HG02970 (cell line): ENCODE data around the gene PLEKHA5.

Experiments
- ATAC-seq: cut with Tn5 transposase; IDR thresholded peaks from one replicate; pipeline ENCODE4 v1.9.1; 2021; ENCODE audit warnings: mild to moderate bottlenecking, moderate library complexity, moderate number of reproducible peaks; ENCODE audit not compliant: unreplicated experiment, low FRiP score

PLEKHA5 gene

DNA sequence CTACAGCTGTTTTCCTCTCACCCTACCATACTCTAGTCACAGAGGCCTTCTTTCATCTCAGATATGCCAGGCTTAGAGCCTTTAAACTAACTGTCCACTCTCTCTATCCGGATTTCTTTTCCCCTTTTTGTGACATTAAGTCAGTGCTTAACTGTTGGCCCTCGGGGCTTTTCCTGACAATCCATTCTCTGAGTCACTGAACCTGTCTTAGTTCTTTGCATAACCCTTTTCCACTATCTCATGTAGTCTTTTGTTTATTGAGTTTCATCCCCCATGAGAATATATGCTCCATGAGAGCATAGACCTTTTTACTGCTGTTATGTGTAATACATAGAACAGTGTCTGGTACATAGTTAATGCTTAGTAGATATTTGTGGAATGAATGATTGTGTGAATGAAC lies 68.7 kb downstream of the PLEKHA5 start:
- ATAC-seq, result no peak

DNA sequence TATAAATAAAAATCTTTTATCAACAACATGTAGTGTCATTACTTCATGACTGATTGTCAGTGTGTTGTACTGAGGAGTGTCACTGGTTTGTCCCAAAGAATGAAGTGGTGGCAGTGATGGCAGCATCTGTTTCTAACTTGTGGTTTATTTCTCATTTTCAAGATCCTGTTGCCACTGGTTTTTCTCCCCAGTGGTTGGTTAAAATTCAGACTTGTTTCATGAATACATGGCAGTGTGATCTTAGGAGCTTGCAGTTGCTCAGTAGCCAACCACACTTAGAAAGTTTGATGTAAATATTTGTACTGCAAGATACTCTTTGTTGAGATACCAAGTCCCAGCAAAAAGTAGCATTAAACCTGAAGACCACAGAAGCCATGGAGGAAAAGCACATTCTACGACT lies 69.8 kb downstream of the PLEKHA5 start:
- ATAC-seq, result no peak

DNA sequence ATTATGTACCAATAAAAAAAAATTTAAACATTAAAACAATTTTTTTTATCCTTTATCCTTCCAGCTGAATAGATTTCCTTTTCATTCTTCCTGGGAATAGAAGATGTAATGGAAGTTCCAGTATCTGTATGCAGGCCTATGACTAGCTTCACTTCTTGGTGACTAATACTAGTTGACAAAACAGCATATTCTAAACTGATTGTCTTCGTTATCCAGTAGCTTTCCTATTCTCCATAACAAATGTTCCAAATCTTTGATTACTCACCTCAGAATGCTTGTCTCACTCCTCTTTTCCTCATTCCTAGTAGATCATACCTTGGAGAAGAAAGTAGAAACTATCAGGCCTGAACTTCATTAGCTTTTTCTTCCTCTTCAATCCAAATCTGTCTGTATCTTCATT lies 70.7 kb downstream of the PLEKHA5 start:
- no peak for ATAC-seq

DNA sequence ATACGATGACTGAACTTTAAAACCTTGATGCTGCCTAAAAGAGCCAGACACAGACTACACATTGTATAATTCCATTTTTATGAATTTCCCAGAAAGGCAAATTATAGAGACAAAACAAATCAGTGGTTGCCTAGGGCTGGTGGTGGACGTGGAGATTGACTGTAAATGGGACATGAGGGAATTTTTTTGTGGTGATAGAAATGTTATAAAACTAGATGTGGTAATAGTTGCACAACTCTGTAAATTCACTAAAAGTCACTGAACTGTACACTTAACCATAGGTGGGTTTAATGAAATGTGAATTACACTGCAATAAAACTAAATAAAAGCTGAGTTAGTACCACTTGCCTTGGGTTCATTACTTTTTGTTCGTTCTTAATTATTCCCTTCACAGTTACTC lies 72.1 kb downstream of the PLEKHA5 start:
- ATAC-seq, result no peak

DNA sequence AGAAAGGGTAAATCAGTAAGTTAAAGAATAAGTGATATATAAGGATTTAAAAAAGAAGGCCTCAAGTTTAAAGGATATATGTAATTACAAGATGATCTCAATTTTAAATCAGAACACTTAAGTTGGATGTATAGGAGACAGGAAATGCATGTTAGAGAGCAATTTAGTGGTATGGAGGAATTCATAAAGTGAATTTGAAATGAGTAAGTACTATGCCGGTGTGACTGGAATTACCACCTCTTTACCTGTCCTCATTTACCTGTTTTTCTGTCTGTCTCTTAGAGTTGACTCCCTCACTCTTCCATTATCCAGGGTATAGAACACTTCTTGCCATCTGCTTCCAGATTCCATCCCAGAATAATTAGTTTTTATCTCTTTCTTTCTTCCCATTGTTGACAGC lies 73.5 kb downstream of the PLEKHA5 start:
- no peak for ATAC-seq

DNA sequence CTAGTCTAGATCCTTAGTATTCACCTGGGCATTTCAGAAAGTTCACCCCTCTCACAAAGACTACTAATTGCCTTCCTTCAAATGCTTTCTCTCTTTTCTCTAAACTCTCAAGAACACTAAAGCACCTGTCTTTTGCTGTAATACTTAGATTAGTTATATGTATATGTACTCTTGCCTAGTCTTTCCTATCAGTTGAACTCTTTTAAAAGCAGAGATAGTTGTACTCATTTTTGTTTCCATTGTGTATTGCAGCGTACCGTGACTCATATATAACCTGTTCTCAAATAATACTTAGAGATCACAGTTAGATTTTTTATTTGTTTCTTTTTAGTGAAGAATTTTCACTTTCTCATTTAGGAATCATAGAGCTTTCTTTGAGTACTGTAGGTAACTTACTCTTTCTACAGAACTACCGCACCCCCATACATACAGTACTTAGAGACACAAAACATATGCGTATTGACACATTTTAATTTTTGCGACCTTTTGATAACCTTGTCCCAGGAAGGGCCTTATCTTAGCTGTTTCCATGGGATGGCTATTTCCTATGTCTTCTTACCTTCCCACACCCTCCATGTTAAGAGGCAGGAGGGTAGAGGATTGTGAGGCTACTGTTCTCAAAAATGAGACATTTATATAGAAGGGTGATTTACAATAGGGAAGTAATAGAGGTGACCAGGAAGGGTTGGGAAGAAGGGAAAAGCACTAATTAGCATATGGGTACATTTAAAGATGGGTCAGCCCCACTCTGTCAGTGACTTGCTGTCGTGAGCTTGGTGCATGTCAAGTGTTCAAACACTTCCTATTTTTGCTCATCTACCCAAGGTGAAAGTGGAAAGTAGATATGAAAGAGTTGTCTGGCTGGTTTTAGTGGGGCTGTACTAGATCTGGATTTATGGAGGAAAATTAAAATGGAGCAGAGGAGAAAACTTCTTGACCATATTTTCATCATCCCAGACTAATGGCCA lies 74.3 kb downstream of the PLEKHA5 start:
- ATAC-seq, result no peak

DNA sequence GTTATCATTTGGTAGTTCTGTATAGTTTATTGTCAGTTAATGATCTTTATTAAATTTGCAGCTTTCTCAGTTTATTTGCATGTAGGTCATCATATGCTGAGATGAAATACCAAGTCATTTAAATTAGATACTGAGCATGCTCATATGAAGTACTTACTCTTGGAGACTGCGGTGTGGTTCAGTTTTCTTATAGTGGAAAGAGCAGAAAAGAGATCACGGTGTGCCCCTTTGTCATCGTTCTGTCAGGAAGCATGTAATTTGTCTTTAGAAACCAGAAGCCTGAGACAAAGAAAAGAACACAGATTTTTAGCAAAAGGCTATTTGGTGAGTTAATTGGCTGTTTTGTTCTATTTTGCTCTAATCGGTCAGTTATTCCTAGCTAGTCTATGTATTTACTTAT lies 75.6 kb downstream of the PLEKHA5 start:
- no peak for ATAC-seq

DNA sequence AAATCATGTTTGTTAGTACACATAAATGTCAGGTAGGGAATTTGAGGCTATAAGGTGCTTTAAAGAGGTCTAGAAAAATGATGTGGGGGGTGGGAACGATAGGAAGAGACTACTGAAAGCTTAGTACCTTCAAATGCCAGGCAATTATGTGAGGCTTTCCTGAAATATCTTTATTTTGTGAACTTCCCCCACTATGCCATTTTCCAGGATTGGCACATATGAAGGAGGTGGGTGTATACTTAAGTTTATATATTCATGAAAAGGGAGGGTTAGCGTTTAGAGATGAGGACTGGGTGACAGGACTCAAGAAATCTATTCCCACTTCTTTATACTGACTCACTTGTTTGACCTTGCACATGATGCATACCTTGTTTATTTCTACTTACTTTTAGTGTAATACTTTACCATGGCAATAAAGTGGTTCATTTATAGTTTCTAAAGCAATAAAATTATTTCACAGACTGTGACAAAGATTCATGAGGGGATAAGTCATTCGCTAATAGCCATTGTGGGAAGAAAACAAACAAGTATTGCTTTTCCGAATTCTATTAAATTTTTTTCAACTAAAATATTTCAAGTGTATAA lies 77.1 kb downstream of the PLEKHA5 start:
- no peak for ATAC-seq

DNA sequence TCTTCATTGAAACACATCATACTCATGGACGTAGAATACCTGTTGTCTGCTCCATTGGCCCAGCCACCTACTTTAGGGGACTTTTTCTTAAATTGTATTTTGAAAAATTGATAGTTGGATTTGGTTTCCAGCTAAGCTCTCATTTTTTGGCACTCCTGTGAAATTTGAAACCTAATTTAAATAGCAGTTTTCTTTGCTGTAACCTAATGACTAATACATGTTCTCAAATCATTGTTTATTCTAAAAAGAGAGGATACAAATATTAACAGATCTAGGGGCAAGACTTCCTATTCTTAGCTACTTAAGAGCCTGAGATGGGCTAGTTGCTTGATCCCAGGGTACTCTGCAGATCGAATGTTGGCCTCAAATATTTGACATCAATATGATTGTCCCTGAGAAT lies 78.9 kb downstream of the PLEKHA5 start:
- no peak for ATAC-seq

DNA sequence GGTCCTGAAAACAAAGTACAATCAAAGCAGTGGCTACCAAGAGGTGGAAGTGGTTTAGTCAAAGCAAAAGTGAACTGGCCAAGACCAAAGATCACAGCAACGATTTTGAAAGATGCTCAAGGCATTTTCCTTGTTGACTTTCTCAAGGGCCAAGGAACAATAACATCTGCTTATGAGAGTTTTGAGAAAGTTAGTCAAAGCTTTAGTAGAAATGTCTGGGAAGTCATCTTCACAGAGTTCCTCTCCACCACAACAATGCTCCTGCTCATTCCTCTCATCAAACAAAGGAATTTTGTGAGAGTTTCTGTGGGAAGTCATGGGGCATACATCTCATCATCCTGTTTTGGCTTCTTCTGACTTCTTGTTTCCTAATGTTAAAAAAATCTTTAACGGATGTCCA lies 80.1 kb downstream of the PLEKHA5 start:
- ATAC-seq, result no peak

DNA sequence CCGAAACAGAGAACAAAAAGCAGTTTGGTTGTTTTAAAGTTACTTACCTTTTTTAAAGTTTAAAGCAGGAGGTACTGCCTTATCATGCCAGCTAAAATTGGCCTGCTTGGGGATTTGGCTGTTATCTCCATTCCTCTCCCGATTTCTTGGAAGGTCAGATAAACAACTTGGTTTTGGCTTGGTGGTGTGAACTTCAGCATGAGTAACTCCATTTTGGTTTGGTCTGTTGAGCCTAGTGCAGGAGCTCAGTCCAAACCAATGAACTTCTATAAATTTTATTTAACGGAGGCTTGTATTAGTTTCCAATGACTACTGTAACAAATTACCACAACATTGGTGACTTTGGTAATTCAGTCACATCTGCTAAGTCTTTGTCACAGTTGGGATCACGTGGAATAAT lies 82.3 kb downstream of the PLEKHA5 start:
- ATAC-seq, result no peak

DNA sequence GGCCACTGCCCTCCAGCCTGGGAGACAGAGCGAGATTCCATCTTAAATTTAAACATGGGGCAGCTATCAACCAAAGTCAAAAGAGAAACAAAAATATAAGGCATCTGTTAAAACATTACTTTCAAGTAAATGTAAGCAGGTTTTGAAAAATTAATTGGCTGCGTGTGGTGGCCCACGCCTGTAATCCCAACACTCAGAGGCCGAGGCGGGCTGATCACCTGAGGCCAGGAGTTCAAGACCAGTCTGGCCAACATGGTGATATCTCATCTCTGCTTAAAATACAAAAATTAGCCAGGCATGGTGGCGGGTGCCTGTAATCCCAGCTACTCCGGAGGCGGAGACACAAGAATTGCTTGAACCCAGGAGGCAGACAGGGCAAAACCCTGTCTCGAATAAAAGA lies 82.7 kb downstream of the PLEKHA5 start:
- ATAC-seq, result no peak

DNA sequence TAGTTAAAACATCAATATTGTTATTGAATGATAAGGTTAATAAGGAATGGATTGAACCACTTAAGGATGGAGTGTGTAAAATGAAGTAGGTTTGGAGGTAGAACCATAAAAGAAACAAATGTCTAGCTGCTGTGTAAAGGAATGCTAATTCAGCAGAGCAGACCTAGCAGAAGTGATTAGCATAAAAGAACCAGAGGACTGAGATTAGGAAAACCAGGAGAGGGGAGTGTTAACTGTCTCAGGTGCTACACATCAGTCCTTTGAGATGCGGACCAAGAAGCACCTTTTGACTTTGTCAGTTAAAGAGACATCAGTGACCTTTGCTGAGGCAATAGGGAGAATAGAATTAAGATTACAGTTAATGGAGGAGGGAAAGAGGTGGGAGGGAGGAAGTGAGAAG lies 84.5 kb downstream of the PLEKHA5 start:
- ATAC-seq, result no peak

DNA sequence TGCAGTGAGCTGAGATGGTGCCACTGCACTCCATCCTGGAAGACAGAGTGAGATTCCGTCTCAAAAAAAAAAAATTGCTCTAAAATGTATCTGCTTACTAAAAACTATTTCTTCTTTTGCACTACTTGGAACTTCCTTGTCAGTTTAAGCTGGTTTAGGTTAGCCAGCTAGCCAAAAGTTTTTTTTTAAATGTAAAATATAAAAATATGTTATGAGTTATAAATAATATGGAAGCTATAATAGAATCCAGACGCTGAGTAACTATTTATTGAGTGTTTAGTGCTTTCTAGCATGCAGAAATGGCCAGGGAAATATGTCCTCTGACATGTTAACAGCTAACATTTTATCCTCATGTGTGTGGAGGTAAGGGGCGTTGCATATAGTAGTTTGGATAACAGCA lies 85.6 kb downstream of the PLEKHA5 start:
- ATAC-seq, result no peak

DNA sequence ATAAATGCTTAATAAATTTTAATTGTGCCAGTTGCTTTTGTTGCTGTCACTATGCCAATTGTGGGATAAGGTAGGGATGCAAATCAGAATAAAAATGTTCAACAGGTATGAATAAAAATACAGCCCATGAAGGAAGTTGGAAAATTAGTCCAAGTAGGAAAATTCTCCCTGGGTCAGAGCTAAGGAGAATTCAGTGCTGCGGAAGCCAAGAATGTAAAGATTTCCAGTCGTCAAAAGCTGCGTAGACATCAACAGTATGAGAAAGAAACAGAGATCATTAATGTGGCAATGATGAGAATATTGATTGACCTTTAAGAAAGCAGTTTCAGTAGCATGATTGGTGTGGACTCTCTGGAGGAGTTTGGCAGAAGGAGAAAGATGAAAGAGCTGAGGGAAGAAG lies 87.9 kb downstream of the PLEKHA5 start:
- no peak for ATAC-seq

DNA sequence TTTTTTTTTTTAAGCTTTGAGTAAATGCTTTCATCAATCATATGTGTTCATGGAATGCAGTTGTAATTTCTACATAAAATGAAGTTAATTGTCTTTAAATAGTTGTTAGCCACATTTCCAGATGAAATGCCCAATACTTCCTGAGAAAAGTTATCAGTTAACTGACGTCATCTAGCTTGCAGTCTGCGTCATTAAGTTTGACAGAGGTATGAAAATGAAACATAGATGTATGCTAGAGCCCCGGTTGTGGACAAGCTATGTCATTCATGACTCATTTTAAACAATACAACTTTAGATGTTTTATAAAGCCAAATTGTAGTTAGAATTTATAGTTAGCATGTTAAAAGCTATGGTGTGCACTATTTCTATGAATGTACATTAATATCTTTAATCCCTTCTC lies 90.7 kb downstream of the PLEKHA5 start:
- no peak for ATAC-seq

DNA sequence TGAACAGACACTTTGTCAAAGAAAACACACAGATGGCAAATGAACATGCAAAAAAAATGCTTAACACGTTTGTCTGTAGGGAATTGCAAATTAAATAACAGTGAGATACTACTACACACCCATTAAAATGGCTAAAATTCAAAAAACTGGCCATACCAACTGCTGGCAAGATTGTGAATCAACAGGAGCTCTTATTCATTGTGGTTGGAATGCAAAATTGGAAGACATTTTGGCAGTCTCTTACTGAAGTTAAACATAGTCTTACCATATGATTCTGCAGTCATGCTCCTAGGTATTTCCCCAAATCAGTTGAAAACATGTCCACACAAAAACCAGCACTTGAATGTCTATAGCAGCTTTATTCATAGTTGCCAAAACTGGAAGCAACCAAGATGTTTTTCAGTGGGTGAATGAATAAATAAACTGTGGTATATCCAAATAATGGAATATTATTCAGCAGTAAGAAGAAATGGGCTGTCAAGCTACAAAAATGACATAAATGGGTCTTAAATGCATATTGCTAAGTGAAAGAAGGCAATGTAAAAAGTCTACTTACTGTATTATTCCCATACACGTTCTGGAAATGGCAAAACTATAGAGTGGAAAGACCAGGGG lies 91.4 kb downstream of the PLEKHA5 start:
- ATAC-seq, result no peak

DNA sequence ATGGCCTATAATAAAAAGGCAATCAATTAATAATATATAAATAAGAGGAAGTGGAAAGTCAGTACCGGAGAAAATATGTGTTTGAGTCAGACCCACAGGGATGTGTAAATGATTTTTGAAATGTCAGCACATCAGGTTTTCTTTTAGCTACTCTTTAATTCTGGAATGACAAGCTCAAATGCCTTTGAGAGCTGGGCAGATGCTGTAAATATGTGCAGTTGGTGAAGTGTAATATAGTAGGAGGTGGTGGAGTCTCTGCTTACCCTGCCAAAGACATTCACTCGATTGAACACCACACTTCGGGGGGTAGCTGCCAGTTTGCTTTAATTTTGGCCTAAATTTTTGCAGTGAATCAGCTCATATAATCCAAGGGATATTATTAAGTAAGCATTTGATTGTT lies 93.0 kb downstream of the PLEKHA5 start:
- ATAC-seq, result no peak

DNA sequence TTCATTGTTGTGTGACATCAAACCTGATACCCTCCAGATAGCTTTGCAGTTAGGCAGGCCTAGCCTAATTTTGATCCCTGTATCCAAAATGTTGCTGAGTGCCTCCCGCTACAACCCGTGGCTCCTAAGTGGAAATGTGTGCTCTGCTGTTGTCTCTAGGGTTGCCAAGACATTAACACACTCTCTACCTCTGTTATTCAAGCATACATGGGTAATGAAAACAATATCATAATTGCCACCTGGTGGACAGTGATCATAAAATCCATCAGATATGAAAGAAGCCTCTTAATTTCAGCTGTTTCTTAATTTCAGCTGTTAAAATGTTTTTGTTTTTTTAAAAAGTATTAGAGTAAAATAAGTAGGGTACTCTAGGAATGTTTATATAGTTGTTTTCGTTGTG lies 93.5 kb downstream of the PLEKHA5 start:
- no peak for ATAC-seq

DNA sequence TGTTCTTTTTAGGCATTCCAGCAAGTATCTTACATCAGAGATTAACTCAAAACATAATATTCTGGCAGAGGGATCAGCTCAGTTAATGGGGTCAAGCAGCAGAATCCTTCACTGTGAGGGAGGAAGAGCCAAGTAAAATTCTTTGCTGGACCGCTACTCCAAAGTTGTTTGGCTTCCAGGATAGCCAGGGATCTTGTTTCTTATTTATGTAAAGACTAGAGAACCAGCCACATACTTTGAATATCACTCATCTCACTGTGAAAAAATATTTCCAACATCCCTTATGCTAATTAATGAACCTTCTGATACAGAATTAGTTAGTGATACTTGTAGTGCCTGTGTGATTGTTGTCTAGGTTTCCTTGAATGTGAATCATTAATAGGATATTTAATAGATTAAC lies 94.2 kb downstream of the PLEKHA5 start:
- no peak for ATAC-seq

DNA sequence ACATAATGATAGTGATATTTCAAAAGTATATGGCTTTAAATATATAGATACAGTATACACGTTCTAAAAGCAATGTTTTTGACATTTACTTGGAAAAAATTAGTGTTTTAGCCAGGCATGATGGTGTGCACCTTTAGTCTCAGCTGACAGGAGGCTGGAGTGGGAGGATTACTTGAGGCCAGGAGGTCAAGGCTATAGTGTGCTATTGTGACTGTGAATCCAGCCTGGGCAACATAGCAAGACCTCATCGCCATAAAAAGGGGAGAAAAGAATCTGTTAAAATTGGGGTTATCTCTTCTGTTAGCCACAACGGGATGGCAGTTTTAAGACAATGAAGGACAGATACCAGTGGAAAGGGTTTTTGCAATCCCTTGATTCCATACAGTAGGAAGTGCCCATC lies 95.2 kb downstream of the PLEKHA5 start:
- no peak for ATAC-seq
